Measurements from ENCODE around the gene RIPPLY1.

DNA sequence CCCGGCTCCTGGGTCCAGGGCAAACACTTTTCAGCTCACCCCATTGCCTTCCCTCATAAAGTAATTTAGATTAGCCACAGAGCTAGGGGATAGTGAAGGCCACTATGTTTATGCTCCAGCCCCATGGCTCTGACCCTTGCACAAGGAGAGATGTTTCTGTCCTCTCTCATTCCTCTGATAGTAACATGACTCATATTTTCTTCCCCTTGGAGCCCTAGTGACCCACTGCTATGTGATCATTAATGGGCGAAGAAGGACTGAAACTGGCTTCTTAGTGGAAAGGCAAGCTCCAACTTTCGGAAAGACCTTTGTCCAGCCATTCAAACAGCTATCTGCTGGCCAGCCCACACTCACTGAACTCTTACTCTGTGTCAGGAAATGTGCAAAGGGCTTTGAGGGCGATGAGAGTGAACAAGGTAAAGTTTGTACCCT lies 29.4 kb upstream of the RIPPLY1 start:
- TF ChIP-seq GATA2 (IDR thresholded peaks at IDR 0.05; ENCODE audit: low read depth, low read length) (no peak), GATA3 (IDR thresholded peaks at IDR 0.05; ENCODE audit: low read depth, low read length) (no peak)
